C4-2B (cell line): ENCODE measurements around the gene GNB1.

Experiments used
- CTCF ChIP-seq: fragments of 450-650 bp; conservative IDR thresholded peaks from 2 replicates; pipeline ENCODE4 v1.5.1; 2017; ENCODE audit warnings: mild to moderate bottlenecking
- ZFX ChIP-seq: fragments of 450-650 bp; IDR thresholded peaks from 2 replicates; pipeline ENCODE4 v1.6.1; 2017

GRCh38 chr1:1832166-1832565 lies 58.7 kb downstream of the GNB1 start:
- no peak for TF ChIP-seq CTCF
- TF ChIP-seq ZFX = no peak
